ENCODE results near the gene CEACAM18. TPM values are rescaled to one million over a fixed set of nuclear protein-coding genes. Genes with fewer than 3 reads are reported as not detected.

The CEACAM18 gene
- total and polyA plus RNA-seq, 2 of the 4 experiments (the other 2 are of a cell fraction), result not detected

- Histone ChIP-seq H3K23ac (ENCODE audit: low read depth, low read length) (no peak overlapping the region), H4K8ac (ENCODE audit: low read depth in 2 of 2, low read length in 2 of 2) (no peak overlapping the region), H2BK120ac (ENCODE audit: low read depth, low read length) (no peak overlapping the region), H2AFZ (replicated peaks; ENCODE audit: low read length, poor library complexity) (no peak overlapping the region), H2BK20ac (ENCODE audit: low read depth, low read length) (no peak overlapping the region), H3K27me3 (ENCODE audit: control insufficient read depth, insufficient read depth, low read length) (no peaks in the 10 kb centered on the region), H3K4me3 (ENCODE audit: insufficient read depth, low read depth, low read length) (no peak overlapping the region), H3K9ac (ENCODE audit: low read depth, low read length) (no peak overlapping the region), H2AK5ac (ENCODE audit: low read depth, low read length) (no peak overlapping the region), H3K9me3 (ENCODE audit: control insufficient read depth, insufficient read depth, low read length) (no peaks in the 10 kb centered on the region), H3K4me2 (ENCODE audit: low read depth, low read length) (no peak overlapping the region), H3K4me1 (ENCODE audit: control insufficient read depth, insufficient read depth, low read length) (no peaks in the 10 kb centered on the region), H3K9me1 (ENCODE audit: insufficient read depth, low read length) (no peaks in the 10 kb centered on the region), H4K91ac (ENCODE audit: insufficient read depth, low read depth, low read length) (no peak overlapping the region), H2AK9ac (replicated peaks; ENCODE audit: low read depth, low read length, poor library complexity) (no peak overlapping the region), H4K5ac (ENCODE audit: low read depth, low read length) (no peak overlapping the region), H3K14ac (replicated peaks; ENCODE audit: low read depth, low read length) (no peak overlapping the region), H3K56ac (ENCODE audit: extremely low read depth, insufficient read depth, low read length) (no peak overlapping the region), H3K4ac (ENCODE audit: low read depth, low read length) (no peak overlapping the region), H2BK5ac (ENCODE audit: low read depth, low read length, poor library complexity, severe bottlenecking) (no peak overlapping the region), H2BK15ac (ENCODE audit: low read depth, low read length) (no peak overlapping the region), H3K18ac (ENCODE audit: low read depth, low read length) (no peak overlapping the region), H3K36me3 (ENCODE audit: control insufficient read depth, insufficient read depth, low read length) (no peaks in the 10 kb centered on the region), H3K79me1 (ENCODE audit: low read depth in 1 of 2, low read length in 2 of 2) (no peaks in the 10 kb centered on the region), H3K27ac (ENCODE audit: insufficient read depth, low read length) (no peak overlapping the region), H4K20me1 (ENCODE audit: insufficient read depth, low read length) (no peaks in the 10 kb centered on the region)
- in situ Hi-C loops (cut with MboI; ENCODE audit: low sequenced_read_pairs), result no loop called here
- no CpG with 5 or more reads among the region's 7 CpGs for WGBS, 2 experiments (ENCODE audit: extremely low coverage in 2 of 2, insufficient read length in 1 of 2)
- BruUV-seq (replicated peaks), result no TSS peak
- ATAC-seq (ENCODE audit: low read depth) (no peak), DNase-seq (no peak)
- TF ChIP-seq RFX5 (IDR thresholded peaks at IDR 0.05; ENCODE audit: low read depth, low read length) (no peak), BHLHE40 (IDR thresholded peaks at IDR 0.05; ENCODE audit: low read depth, low read length) (no peak), MXI1 (IDR thresholded peaks at IDR 0.05; ENCODE audit: borderline replicate concordance, low read depth, low read length) (no peak), FOS (IDR thresholded peaks at IDR 0.05; ENCODE audit: low read depth, low read length) (no peak), CEBPB (IDR thresholded peaks at IDR 0.05; ENCODE audit: low read depth, low read length) (no peak), SMC3 (IDR thresholded peaks at IDR 0.05; ENCODE audit: low read depth, low read length) (no peak), CHD1 (IDR thresholded peaks at IDR 0.05; ENCODE audit: low read depth, low read length) (no peak)
- TF ChIP-seq, protein P1, sequence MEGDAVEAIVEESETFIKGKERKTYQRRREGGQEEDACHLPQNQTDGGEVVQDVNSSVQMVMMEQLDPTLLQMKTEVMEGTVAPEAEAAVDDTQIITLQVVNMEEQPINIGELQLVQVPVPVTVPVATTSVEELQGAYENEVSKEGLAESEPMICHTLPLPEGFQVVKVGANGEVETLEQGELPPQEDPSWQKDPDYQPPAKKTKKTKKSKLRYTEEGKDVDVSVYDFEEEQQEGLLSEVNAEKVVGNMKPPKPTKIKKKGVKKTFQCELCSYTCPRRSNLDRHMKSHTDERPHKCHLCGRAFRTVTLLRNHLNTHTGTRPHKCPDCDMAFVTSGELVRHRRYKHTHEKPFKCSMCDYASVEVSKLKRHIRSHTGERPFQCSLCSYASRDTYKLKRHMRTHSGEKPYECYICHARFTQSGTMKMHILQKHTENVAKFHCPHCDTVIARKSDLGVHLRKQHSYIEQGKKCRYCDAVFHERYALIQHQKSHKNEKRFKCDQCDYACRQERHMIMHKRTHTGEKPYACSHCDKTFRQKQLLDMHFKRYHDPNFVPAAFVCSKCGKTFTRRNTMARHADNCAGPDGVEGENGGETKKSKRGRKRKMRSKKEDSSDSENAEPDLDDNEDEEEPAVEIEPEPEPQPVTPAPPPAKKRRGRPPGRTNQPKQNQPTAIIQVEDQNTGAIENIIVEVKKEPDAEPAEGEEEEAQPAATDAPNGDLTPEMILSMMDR (conservative IDR thresholded peaks at IDR 0.05; ENCODE audit: low read depth, low read length), result no peak
- ChIA-PET CTCF (no interaction called here), POLR2A (ENCODE audit: unreplicated experiment) (no interaction called here)
- dilution Hi-C loops (cut with HindIII; ENCODE audit: low sequenced_read_pairs, unreplicated experiment), result no loop called here
- intact Hi-C loops (cut with micrococcal nuclease), result no loop called here
These were observed 31.7 kb downstream of the CEACAM18 start for GRCh38 chr19:51509823-51510660.

All from IMR-90 (cell line).